MCF 10A (cell line): ENCODE data around the gene RCAN3. TPM values are rescaled to one million over a fixed set of nuclear protein-coding genes. Genes with fewer than 3 reads are reported as not detected.
"Not testable (repeated sequence)": the region's sequence is repeated elsewhere in the genome, so short reads cannot be mapped to it uniquely, and the experiment has no call there.

Source experiments
- BruUV-seq: library from RNA; stranded (reverse); fragments of 400-500 nt; replicated peaks from 2 replicates; lab custom pipeline; 2021; lab: Mats Ljungman, UMichigan
- CTCF ChIA-PET: fragments of 300-600 bp; sonication (Branson Sonifier 250); formaldehyde crosslinking; extraction: SDS; loops from one replicate; lab custom pipeline; 2021; ENCODE audit warnings: antibody characterized with exemption, inconsistent platforms; lab: Yijun Ruan, JAX
- POLR2A ChIA-PET: fragments of 300-600, 350-650 bp; sonication (Branson Sonifier 250); formaldehyde crosslinking; extraction: SDS; loops from one replicate; lab custom pipeline; 2020; ENCODE audit warnings: antibody characterized with exemption, inconsistent platforms; lab: Yijun Ruan, JAX
- DNase-seq: peaks from one replicate; pipeline ENCODE4 v3.0.0-alpha.2; 2018; ENCODE audit not compliant: unreplicated experiment
- H3K27ac Mint-ChIP-seq: one replicate; pipeline ENCODE4 v1.8.0; 2022; ENCODE audit warnings: mild to moderate bottlenecking, low read depth, mixed read lengths; ENCODE audit not compliant: unreplicated experiment
- H3K27me3 Mint-ChIP-seq: one replicate; pipeline ENCODE4 v1.8.0; 2022; ENCODE audit warnings: mixed read lengths; ENCODE audit not compliant: insufficient read depth, unreplicated experiment
- H3K36me3 Mint-ChIP-seq: one replicate; pipeline ENCODE4 v1.8.0; 2022; ENCODE audit warnings: mild to moderate bottlenecking, moderate library complexity, mixed read lengths; ENCODE audit not compliant: insufficient read depth, unreplicated experiment
- H3K4me1 Mint-ChIP-seq: one replicate; pipeline ENCODE4 v1.8.0; 2022; ENCODE audit warnings: mixed read lengths; ENCODE audit not compliant: insufficient read depth, unreplicated experiment
- H3K4me3 Mint-ChIP-seq: one replicate; pipeline ENCODE4 v1.8.0; 2022; ENCODE audit warnings: mild to moderate bottlenecking, moderate library complexity, mixed read lengths; ENCODE audit not compliant: unreplicated experiment
- H3K9me3 Mint-ChIP-seq: one replicate; pipeline ENCODE4 v1.8.0; 2022; ENCODE audit warnings: mixed read lengths; ENCODE audit not compliant: unreplicated experiment
- CTCF ChIP-seq: fragments of 200-600 bp; IDR thresholded peaks from one replicate; pipeline ENCODE4 v1.8.0; 2022; ENCODE audit warnings: antibody characterized with exemption, mild to moderate bottlenecking; ENCODE audit not compliant: unreplicated experiment
- intact Hi-C: fragments of 100-400 bp; cut with micrococcal nuclease; formaldehyde crosslinking; loops from 2 replicates; pipeline ENCODE4 v1.14.1; 2022
- total RNA-seq: library from RNA; stranded (reverse); gene quantifications from 2 replicates; pipeline ENCODE4 v1.2.3, GENCODE V29; 2022

The RCAN3 gene
- total RNA-seq, 1 experiment from 2014 or later = 6.1 TPM

- ChIA-PET POLR2A (no interaction called here), CTCF (interaction anchor here (0.6 to 1.1 kb wide), 3 partner anchors 285 to 618 kb away, joined by 3 read pairs; no protein-coding TSS in a partner anchor)
- H3K27ac Mint-ChIP-seq = no peak overlapping the region
- BruUV-seq = no TSS peak
- no peaks in the 10 kb centered on the region for H3K27me3 Mint-ChIP-seq
- no peaks in the 10 kb centered on the region for H3K36me3 Mint-ChIP-seq
- TF ChIP-seq CTCF = no peak
- no peaks in the 10 kb centered on the region for H3K4me1 Mint-ChIP-seq
- no peak for DNase-seq
- no peak overlapping the region for H3K4me3 Mint-ChIP-seq
- no peaks in the 10 kb centered on the region for H3K9me3 Mint-ChIP-seq
- intact Hi-C loops = no loop called here
Measured at GRCh38 chr1:24484199-24484598, 18.4 kb upstream of the RCAN3 start.

- no TSS peak for BruUV-seq
- DNase-seq = no peak
- Mint-ChIP-seq H3K27ac (no peak overlapping the region), H3K4me3 (no peak overlapping the region), H3K4me1 (no peaks in the 10 kb centered on the region), H3K27me3 (peaks cover 5% of the 10 kb centered on the region), H3K9me3 (no peaks in the 10 kb centered on the region), H3K36me3 (no peaks in the 10 kb centered on the region)
- intact Hi-C loops = no loop called here
- CTCF ChIA-PET = interaction anchor here (0.8 to 1.1 kb wide), 2 partner anchors 98 to 101 kb away, joined by 3 to 5 read pairs; no protein-coding TSS in a partner anchor
- TF ChIP-seq CTCF = no peak
- POLR2A ChIA-PET = interaction anchor here (0.7 to 1.3 kb wide), 2 partner anchors 11 to 24 kb away, joined by 4 read pairs; no protein-coding TSS in a partner anchor
Measured at GRCh38 chr1:24486331-24487065, 16.1 kb upstream of the RCAN3 start.

- no peaks in the 10 kb centered on the region for H3K36me3 Mint-ChIP-seq
- peaks cover 5% of the 10 kb centered on the region for H3K4me1 Mint-ChIP-seq
- H3K4me3 Mint-ChIP-seq = no peak overlapping the region
- H3K27me3 Mint-ChIP-seq = peaks cover 11% of the 10 kb centered on the region
- no peak overlapping the region for H3K27ac Mint-ChIP-seq
- POLR2A ChIA-PET = no interaction called here
- no peak for DNase-seq
- BruUV-seq = no TSS peak
- H3K9me3 Mint-ChIP-seq = no peaks in the 10 kb centered on the region
- CTCF ChIA-PET = interaction anchor here (0.7 kb wide), 1 partner anchor 173 kb away, joined by 3 read pairs; no protein-coding TSS in a partner anchor
- intact Hi-C loops = no loop called here
- no peak for TF ChIP-seq CTCF
Measured at GRCh38 chr1:24487455-24487854, 15.2 kb upstream of the RCAN3 start.

- BruUV-seq, H3K4me3 Mint-ChIP-seq, POLR2A ChIA-PET, H3K4me1 Mint-ChIP-seq, CTCF ChIA-PET, H3K9me3 Mint-ChIP-seq, intact Hi-C loops, H3K27ac Mint-ChIP-seq, H3K36me3 Mint-ChIP-seq, DNase-seq: not testable (repeated sequence)
- H3K27me3 Mint-ChIP-seq = peaks cover 11% of the 10 kb centered on the region
Measured at GRCh38 chr1:24488159-24488558, 14.5 kb upstream of the RCAN3 start.
